ENCODE results near the gene SMAD6. TPM values are rescaled to one million over a fixed set of nuclear protein-coding genes. Genes with fewer than 3 reads are reported as not detected.

The SMAD6 gene
- total RNA-seq, 4 donors from 2014 or later = 2.9 to 7.0 (median 6.9) TPM

DNA sequence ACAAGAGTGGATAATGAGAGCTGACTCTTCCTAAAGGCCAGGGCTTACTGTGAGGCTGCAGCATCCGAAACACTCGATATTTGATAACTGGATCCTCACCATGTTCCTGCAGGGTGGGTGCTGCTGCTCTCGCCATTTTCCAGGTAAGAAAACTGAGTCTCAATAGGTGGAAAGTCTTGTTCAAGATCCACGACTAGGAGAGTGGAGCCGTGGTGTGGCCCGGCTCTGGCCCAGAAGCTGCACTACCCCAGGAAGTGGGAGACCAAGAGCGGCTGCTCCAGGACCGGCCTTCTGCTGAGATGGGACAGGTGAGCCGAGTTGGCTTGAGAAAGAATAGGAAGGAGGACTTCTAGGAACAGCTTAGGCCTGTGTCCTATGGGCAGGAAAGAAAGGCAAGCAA, 121.6 kb downstream of the SMAD6 start:
- Histone ChIP-seq H3K4me1 (no peaks in the 10 kb centered on the region), H3K27ac (no peak overlapping the region), H3K4me3 (no peak overlapping the region), H3K9me3 (no peaks in the 10 kb centered on the region), H3K36me3 (no peaks in the 10 kb centered on the region), H3K27me3 (no peaks in the 10 kb centered on the region)
- WGBS = 95% methylated on average over 9 of the region's 9 CpGs
- TF ChIP-seq EP300 (IDR thresholded peaks at IDR 0.05) (no peak), POLR2A (IDR thresholded peaks at IDR 0.05) (no peak), POLR2AphosphoS5 (IDR thresholded peaks at IDR 0.05) (no peak), CTCF (IDR thresholded peaks at IDR 0.05) (no peak)
- DNase-seq (ENCODE audit: low spot score in 2 of 2) = peak; percentile 20 to 23

- Histone ChIP-seq H3K9me3 (no peaks in the 10 kb centered on the region), H3K4me1 (no peaks in the 10 kb centered on the region), H3K4me3 (no peak overlapping the region), H3K27me3 (no peaks in the 10 kb centered on the region), H3K36me3 (no peaks in the 10 kb centered on the region), H3K27ac (no peak overlapping the region)
- no peak for TF ChIP-seq POLR2A (IDR thresholded peaks at IDR 0.05)
- no peak for TF ChIP-seq CTCF (IDR thresholded peaks at IDR 0.05)
- WGBS = 90% methylated on average over 2 of the region's 3 CpGs
- DNase-seq (ENCODE audit: low spot score in 2 of 2) = peak; percentile 12 to 24
Observed at GRCh38 chr15:66824424-66824823, 122.4 kb downstream of the SMAD6 start.

DNA sequence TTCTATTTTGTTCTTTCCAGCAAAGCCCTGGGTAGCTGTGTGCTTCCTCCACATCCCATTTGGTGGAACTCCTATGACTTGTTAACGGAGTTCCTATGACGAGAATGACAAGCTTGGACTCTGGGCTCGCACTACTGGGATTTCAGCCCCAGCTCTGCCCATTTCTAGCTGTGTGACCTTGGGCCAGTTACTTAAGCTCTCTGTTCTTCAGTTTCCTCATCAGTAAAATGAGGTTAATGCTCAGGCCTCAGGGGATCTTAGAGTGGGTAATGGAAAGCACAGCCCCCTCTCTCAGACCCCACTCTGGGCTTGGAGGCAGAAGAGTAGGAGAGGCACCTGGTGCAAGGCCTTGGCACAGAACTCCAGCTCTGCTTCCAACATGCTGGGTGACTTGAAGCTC, 123.1 kb downstream of the SMAD6 start:
- 96% methylated on average over 3 of the region's 3 CpGs for WGBS
- no peaks in the 10 kb centered on the region for H3K9me3 ChIP-seq

GRCh38 chr15:66825731-66826130, 123.7 kb downstream of the SMAD6 start:
- no peak overlapping the region for H3K27ac ChIP-seq
- no peak overlapping the region for H3K4me3 ChIP-seq
- H3K27me3 ChIP-seq = no peaks in the 10 kb centered on the region
- TF ChIP-seq EP300 (IDR thresholded peaks at IDR 0.05) = no peak
- TF ChIP-seq POLR2AphosphoS5 (IDR thresholded peaks at IDR 0.05) = no peak
- no peak for TF ChIP-seq CTCF (IDR thresholded peaks at IDR 0.05)
- no peak for TF ChIP-seq POLR2A (IDR thresholded peaks at IDR 0.05)
- DNase-seq (ENCODE audit: low spot score in 2 of 2) = peak in 1 of 2 donors; percentile 36
- H3K4me1 ChIP-seq = no peaks in the 10 kb centered on the region
- H3K9me3 ChIP-seq = no peaks in the 10 kb centered on the region
- no peaks in the 10 kb centered on the region for H3K36me3 ChIP-seq
- 94% methylated on average over 7 of the region's 7 CpGs for WGBS

More for the DNA sequence above, 123.1 kb downstream of the SMAD6 start:
- H3K4me3 ChIP-seq = no peak overlapping the region
- DNase-seq (ENCODE audit: low spot score in 2 of 2) = peak in 1 of 2 donors; percentile 31
- no peak for TF ChIP-seq POLR2AphosphoS5 (IDR thresholded peaks at IDR 0.05)
- TF ChIP-seq EP300 (IDR thresholded peaks at IDR 0.05) = no peak
- TF ChIP-seq CTCF (IDR thresholded peaks at IDR 0.05) = no peak
- TF ChIP-seq POLR2A (IDR thresholded peaks at IDR 0.05) = no peak
- no peaks in the 10 kb centered on the region for H3K36me3 ChIP-seq
- no peaks in the 10 kb centered on the region for H3K4me1 ChIP-seq
- no peaks in the 10 kb centered on the region for H3K27me3 ChIP-seq
- H3K27ac ChIP-seq = no peak overlapping the region

DNA sequence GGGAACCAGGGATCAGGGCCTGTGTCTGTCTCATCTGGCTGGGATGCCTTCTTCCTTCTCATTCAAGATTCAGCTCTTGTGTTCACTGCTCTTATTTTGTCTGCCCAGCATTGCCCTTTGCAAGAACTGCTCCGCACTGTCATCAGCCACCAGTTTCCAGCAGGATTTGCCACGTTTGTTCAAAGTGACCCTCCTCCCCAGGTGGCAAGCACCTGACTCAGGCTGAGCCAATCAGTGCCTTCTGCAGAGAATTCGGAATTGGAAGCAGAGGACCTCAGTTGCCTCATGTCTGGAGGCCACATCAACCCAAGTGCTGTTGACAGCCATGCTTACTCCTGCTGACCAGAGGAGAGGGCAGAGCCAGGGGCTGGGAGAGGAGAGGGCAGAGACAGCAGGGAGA, 124.5 kb downstream of the SMAD6 start:
- Histone ChIP-seq H3K4me3 (no peak overlapping the region), H3K9me3 (no peaks in the 10 kb centered on the region), H3K36me3 (no peaks in the 10 kb centered on the region), H3K27ac (no peak overlapping the region), H3K4me1 (no peaks in the 10 kb centered on the region), H3K27me3 (no peaks in the 10 kb centered on the region)
- peak in 1 of 2 donors; percentile 22 for DNase-seq (ENCODE audit: low spot score in 2 of 2)
- 78% methylated on average over 2 of the region's 3 CpGs for WGBS
- TF ChIP-seq EP300 (IDR thresholded peaks at IDR 0.05) (no peak), POLR2A (IDR thresholded peaks at IDR 0.05) (no peak), POLR2AphosphoS5 (IDR thresholded peaks at IDR 0.05) (no peak), CTCF (IDR thresholded peaks at IDR 0.05) (no peak)
